SH-SY5Y (cell line): ENCODE data around the gene TRABD2A.

Experiments
- GATA2 ChIP-seq: IDR thresholded peaks from 2 replicates; pipeline ENCODE4 v1.6.1; 2011; ENCODE audit warnings: mild to moderate bottlenecking, low read depth, low read length
- GATA3 ChIP-seq: IDR thresholded peaks from 2 replicates; pipeline ENCODE4 v1.6.1; 2011; ENCODE audit warnings: low read depth, mild to moderate bottlenecking, low read length, moderate library complexity

The TRABD2A gene

DNA sequence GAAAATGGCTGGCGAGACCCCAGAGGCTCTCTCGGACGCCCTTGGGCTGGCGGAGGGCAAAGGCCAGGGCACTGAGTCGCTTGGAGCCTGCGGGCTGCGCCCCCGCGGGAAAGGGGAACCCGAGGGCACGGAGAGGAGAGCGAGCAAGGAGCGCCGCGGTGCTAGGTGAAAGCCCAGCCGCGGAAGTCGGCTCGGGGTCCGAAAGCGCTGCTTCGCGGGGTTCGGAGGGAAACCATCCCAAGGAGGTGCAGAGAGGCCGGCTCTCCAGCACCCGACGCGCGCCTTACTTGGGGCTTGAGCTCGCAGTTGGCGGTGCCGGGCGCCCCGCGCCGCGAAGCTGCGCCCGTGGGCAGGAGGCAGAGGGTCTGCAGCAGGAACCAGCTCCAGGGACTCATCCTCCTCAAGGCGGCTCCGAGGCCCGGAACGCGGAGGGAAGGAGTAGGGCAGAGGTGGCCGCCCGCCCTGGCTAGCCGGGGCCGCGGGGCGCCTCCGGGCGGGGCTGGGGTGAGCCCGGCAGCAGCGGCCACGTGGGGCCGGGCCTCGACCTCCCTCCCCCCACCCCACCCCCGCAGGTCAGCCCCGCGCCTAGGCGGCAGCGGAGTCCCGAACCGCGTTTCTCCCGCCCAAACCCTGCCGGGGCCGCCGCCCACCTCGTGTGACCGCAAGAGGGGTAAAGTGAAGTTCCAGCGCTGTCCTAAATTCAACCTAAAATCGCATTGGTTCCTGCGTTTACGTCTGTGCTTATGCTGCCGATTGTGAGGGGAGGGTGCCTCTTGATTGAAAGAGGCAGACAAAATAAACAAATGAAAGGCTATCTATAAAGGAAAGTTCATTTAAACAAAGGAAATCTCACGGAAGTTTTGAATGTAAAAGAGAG lies at the start of gene TRABD2A:
Gene TRABD2A (minus strand): TSS at position 440 of the 877 bp plus-strand sequence. CDS start 45 bp downstream, at position 395.
- TF ChIP-seq GATA3 (no peak), GATA2 (no peak)

GRCh38 chr2:84927275-84927627 lies 46.4 kb upstream of the TRABD2A start:
- TF ChIP-seq GATA2: no peak
- TF ChIP-seq GATA3: no peak

DNA sequence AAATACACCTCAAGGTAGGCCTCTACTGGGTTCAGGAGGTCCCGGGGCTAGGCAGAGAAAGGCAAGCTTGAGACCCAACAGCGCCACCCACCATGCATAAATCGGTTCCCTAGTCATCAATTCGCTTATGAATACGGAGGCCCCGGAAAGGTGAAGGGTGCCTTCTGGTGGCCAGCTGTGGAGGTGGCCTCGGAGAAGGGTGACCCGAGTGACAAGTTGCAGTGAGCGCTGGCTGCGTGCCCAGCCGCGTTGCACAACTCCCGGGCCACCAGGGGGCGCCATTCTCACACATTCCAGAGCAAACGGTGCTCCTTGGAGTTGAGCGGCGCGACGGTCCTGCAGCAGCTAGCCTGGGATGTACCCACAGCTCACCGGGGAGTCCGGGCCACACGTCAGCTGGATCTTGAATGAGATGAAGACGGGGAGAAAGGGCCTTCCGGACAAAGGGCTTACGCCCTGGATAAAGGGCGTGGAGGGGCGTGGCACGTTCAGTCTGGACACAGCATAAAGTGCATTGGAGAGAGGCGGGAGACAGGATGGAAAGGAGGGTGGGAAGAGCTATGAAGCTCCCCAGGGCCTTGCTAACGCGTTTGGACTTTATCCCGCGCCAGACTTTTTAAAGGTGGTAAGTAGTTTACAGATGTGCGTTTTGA lies 45.0 kb upstream of the TRABD2A start:
- TF ChIP-seq GATA2 (no peak), GATA3 (no peak)

GRCh38 chr2:84925336-84925723 lies 44.4 kb upstream of the TRABD2A start:
- no peak for TF ChIP-seq GATA3
- no peak for TF ChIP-seq GATA2

- TF ChIP-seq GATA2: no peak
- no peak for TF ChIP-seq GATA3
Observed at GRCh38 chr2:84924173-84925106, 43.6 kb upstream of the TRABD2A start.

- TF ChIP-seq GATA3 (no peak), GATA2 (no peak)
Observed at GRCh38 chr2:84923009-84923408, 42.1 kb upstream of the TRABD2A start.

DNA sequence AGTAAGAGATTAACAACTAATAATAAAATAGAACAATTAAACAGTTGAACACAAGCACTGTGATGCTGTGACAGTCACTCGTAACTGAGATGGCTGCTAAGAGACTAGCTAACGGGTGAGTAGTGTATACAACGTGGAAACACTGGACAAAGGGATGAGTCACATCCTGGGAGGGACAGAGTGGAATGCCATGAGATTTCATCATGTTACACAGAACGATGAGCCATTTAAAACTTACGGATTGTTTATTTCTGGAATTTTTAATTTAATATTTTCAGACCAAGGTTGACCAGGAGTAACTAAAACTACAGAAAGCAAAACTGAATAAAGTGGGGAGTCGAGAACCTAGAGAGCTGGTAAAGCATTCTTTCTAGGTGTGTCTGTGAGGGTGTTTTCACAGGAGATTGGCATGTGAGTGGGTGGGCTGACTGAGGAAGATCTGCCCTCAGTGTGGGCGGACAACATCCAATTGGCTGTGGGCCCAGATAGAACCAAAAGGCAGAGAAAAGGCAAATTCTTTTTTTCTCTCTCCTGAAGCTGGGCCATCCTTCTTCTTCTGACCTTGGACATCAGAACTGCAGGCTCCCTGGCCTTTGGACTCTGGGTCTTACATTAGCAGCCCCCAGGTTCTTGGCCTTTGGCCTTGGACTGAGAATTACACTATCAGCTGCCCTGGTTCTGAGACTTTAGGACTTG lies 39.1 kb upstream of the TRABD2A start:
- TF ChIP-seq GATA3: no peak
- no peak for TF ChIP-seq GATA2

DNA sequence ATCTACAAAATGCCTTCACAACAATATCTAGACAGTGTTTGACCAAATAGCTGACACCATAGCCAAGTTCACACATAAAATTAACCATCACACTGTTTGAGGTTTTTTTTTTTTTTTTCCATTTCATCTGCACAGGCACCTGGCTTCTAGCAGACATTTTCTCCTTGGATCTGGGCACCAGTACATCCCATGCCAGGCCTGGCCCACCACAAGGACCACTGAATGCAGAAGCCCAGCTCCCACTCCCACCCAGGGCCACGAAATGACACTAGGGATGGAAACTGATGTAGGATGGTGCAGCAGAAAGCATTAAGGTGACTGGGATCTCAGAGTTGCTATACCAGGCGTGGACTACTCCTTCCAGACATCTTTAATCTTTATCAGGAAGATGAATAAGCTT lies 37.5 kb upstream of the TRABD2A start:
- TF ChIP-seq GATA3: no peak
- no peak for TF ChIP-seq GATA2

DNA sequence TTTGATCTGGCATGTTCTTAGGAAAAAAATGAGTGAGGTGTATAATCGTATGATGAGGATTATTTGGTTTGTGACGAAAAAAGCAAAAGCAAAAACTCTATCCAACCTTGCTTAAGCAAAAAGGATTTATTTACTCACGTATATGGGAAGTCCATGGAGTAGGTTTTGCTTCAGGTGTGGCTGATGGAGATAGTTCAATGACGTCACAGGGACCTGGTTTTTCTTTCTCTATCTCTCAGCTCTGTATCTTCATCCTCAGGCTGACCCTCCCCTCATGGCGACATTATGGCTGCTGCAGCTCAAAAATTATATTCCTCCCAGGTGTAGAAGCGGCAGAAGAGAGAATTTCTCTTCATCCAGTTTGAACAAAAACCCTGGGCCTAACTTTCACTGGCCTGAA lies 33.5 kb upstream of the TRABD2A start:
- no peak for TF ChIP-seq GATA2
- TF ChIP-seq GATA3: no peak

- no peak for TF ChIP-seq GATA3
- no peak for TF ChIP-seq GATA2
Observed at GRCh38 chr2:84912984-84913383, 32.1 kb upstream of the TRABD2A start.

- TF ChIP-seq GATA2 (no peak), GATA3 (no peak)
Observed at GRCh38 chr2:84911135-84911678, 30.3 kb upstream of the TRABD2A start.

- TF ChIP-seq GATA2 (no peak), GATA3 (no peak)
Observed at GRCh38 chr2:84908948-84909713, 28.2 kb upstream of the TRABD2A start.
